ENCODE results near the gene CCDC117.

DNA sequence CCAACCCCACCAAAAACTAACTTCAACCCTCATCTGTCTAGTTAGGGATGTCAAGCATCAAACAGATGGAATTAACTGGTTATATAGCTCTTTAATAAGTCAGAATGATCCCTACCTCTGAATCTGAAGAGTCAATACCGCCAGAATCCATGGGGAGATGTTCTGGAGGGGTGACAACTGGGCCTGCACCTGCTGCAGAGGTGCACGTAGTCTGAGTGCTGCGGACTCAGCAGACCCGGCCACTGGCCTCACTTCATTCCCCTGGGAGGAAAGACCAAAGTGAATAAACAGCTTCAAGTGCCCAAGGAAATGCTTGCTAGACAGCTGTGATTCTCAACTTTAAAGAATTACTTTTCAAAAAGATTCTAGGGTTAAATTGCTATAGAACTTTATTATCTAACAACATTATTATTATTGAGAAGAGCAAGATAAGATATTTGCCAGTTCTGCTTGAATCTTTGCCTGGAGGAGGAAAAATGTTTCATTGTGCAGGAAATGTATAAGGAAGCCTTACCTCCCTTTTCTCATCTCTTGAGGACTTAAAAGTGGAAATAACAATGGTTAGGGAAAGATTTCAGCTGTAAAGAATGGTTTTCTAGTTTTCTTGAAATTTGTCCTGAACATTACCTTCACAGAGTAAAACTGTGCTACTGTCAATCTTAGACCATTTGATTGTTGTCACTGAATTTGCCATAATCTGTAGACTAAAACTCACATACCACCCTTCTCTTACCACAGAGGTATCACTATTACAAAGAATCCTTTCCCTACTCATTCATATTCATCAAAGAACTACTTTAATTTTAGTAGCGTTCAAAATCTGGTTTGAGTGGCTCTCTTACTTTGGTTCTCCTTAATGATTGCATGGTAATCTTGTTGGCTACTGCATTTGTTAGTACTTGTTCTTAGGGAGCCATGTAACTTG lies 23.7 kb downstream of the CCDC117 start:
- TF ChIP-seq CTCF (conservative IDR thresholded peaks at IDR 0.05 in 1 of 2, IDR thresholded peaks at IDR 0.05 in 1 of 2; ENCODE audit: low read depth in 1 of 2, low read length in 2 of 2) = no peak
- no peak for TF ChIP-seq EZH2 (IDR thresholded peaks at IDR 0.05; ENCODE audit: low read length, missing control alignments)
